HepG2 (cell line): Measurements from ENCODE around the gene TCFL5. TPM values are rescaled to one million over a fixed set of nuclear protein-coding genes. Genes with fewer than 3 reads are reported as not detected.
A peak's percentile ranks its signal among the peaks of the same experiment; 100 is the strongest.

Source experiments
- ARNT2 ChIP-seq: sonication (generic); formaldehyde crosslinking; IDR thresholded peaks from 2 replicates; pipeline ENCODE4 v1.8.0; 2022; ENCODE audit warnings: mild to moderate bottlenecking, low read depth, missing genetic modification reagents, moderate library complexity
- CC2D1A ChIP-seq: sonication (generic); formaldehyde crosslinking; IDR thresholded peaks from 2 replicates; pipeline ENCODE4 v1.8.1; 2023; ENCODE audit warnings: mild to moderate bottlenecking, missing genetic modification reagents
- CREBL2 ChIP-seq: sonication (generic); formaldehyde crosslinking; IDR thresholded peaks from 2 replicates; pipeline ENCODE4 v1.8.1; 2023; ENCODE audit warnings: missing genetic modification reagents, mild to moderate bottlenecking, borderline replicate concordance
- ELF4 ChIP-seq: sonication (generic); formaldehyde crosslinking; IDR thresholded peaks from 2 replicates; pipeline ENCODE4 v1.5.0; 2020; ENCODE audit warnings: missing genetic modification reagents, mild to moderate bottlenecking, moderate library complexity, borderline replicate concordance
- FOSL2 ChIP-seq: sonication (generic); formaldehyde crosslinking; IDR thresholded peaks from 2 replicates; pipeline ENCODE4 v1.4.0; 2020; ENCODE audit warnings: missing genetic modification reagents
- MYC ChIP-seq: sonication (generic); formaldehyde crosslinking; IDR thresholded peaks from 2 replicates; pipeline ENCODE4 v1.9.0; 2021; ENCODE audit warnings: missing genetic modification reagents, borderline replicate concordance
- NR2F2 ChIP-seq: IDR thresholded peaks from 2 replicates; pipeline ENCODE4 v1.6.1; 2012; ENCODE audit warnings: low read depth, inconsistent platforms, borderline replicate concordance
- RCOR2 ChIP-seq: IDR thresholded peaks from 2 replicates; pipeline ENCODE4 v1.6.1; 2016; ENCODE audit warnings: missing biosample characterization, missing genetic modification reagents
- SRSF1 ChIP-seq: fragments of 200-400 bp; formaldehyde crosslinking; optimal IDR thresholded peaks from 2 replicates; pipeline ENCODE3; 2017; ENCODE audit warnings: mild to moderate bottlenecking, low read depth, low read length, moderate library complexity
- TCF7 ChIP-seq: sonication (generic); IDR thresholded peaks from 2 replicates; pipeline ENCODE4 v1.6.1; 2016; ENCODE audit warnings: antibody characterized with exemption, low read depth
- THAP11 ChIP-seq: IDR thresholded peaks from 2 replicates; pipeline ENCODE4 v1.6.1; 2016; ENCODE audit warnings: missing biosample characterization, missing genetic modification reagents
- THRA ChIP-seq: sonication (generic); formaldehyde crosslinking; IDR thresholded peaks from 2 replicates; pipeline ENCODE4 v1.4.0; 2020; ENCODE audit warnings: missing genetic modification reagents, borderline replicate concordance
- ZNF124 ChIP-seq: sonication (generic); formaldehyde crosslinking; IDR thresholded peaks from 2 replicates; pipeline ENCODE4 v1.4.0; 2020; ENCODE audit warnings: missing genetic modification reagents
- ZNF275 ChIP-seq: sonication (generic); formaldehyde crosslinking; IDR thresholded peaks from 2 replicates; pipeline ENCODE4 v1.8.0; 2022; ENCODE audit warnings: missing genetic modification reagents, mild to moderate bottlenecking, inconsistent platforms, borderline replicate concordance
- ZNF282 ChIP-seq: fragments of 450-650 bp; IDR thresholded peaks from 2 replicates; pipeline ENCODE4 v1.6.1; 2018; ENCODE audit not compliant: partially characterized antibody
- ZNF331 ChIP-seq: sonication (generic); formaldehyde crosslinking; IDR thresholded peaks from 2 replicates; pipeline ENCODE4 v1.4.0; 2020; ENCODE audit warnings: missing genetic modification reagents
- ZNF510 ChIP-seq: sonication (generic); formaldehyde crosslinking; IDR thresholded peaks from 2 replicates; pipeline ENCODE4 v1.4.0; 2020; ENCODE audit warnings: low read depth, mild to moderate bottlenecking, missing genetic modification reagents
- ZNF772 ChIP-seq: sonication (generic); formaldehyde crosslinking; IDR thresholded peaks from 2 replicates; pipeline ENCODE4 v1.5.0; 2020; ENCODE audit warnings: mild to moderate bottlenecking, missing genetic modification reagents
- polyA plus RNA-seq, 8 experiments: library from polyadenylated mRNA; depleted of rRNA in 3 of 8; stranded (reverse) in 7 of 8; unstranded in 1 of 8; fragments of >200 nt; fragmentation: Illumina TruSeq in 4 of 8; extraction: Trizol in 4 of 8; gene quantifications; 2 replicates each; pipeline versions ENCODE4 v1.2.1 to v1.2.3, GENCODE V29; 2011 to 2016; ENCODE audit warnings: low read depth in 4 of 8, missing spikeins in 1 of 8, mixed read lengths in 1 of 8; ENCODE audit not compliant: insufficient read depth in 1 of 8
- total RNA-seq, 5 experiments: library from RNA; depleted of rRNA; stranded (reverse); fragments of >200 nt; fragmentation: Illumina TruSeq; extraction: Trizol; gene quantifications; 2 replicates each; pipeline ENCODE4 v1.2.3, GENCODE V29; 2016; ENCODE audit warnings: low read depth in 1 of 5
- TF ChIP-seq, protein P1 (sequence below): sonication (generic); formaldehyde crosslinking; IDR thresholded peaks from 2 replicates; pipeline ENCODE4 v1.5.0; 2020; ENCODE audit warnings: mild to moderate bottlenecking, missing genetic modification reagents
- TF ChIP-seq, protein P2 (sequence below): sonication (generic); formaldehyde crosslinking; IDR thresholded peaks from 2 replicates; pipeline ENCODE4 v1.5.0; 2020; ENCODE audit warnings: missing genetic modification reagents, mild to moderate bottlenecking, borderline replicate concordance
- TF ChIP-seq, protein P3 (sequence below): sonication (generic); formaldehyde crosslinking; IDR thresholded peaks from 2 replicates; pipeline ENCODE4 v1.5.0; 2020; ENCODE audit warnings: missing genetic modification reagents
- TF ChIP-seq, protein P4 (sequence below): sonication (generic); formaldehyde crosslinking; IDR thresholded peaks from 2 replicates; pipeline ENCODE4 v1.5.0; 2020; ENCODE audit warnings: missing genetic modification reagents

Gene TCFL5
- total and polyA plus RNA-seq, 2 of the 13 experiments (the other 11 are each of a cell fraction or from before 2014, with no cell fraction given), result 14.8 to 20.0 TPM

DNA sequence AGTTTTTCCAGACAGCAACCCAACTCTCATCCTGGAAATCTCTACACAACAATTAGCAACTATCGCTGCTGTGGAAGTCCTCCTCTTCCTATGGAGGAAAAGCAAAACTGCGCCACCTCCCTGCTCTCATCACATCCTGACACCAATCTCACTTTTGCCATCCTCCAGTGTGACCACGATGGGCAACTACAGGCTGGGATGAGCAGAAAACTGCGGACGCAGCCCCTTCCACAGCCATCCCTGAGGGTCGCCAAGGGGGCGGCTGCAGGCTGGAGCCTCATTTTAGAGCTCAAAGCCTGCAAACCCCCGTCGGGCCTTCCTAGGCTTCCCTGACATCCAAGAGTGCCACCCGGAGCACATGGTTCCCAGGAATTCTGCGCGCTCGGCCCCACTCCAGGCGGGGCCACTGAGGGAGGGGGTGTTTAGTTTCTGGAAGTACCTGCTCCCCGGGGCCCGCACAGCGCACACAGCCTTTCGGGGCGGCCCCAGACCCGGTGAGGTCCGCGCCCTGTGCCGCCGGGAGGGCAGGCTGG is 1.2 kb downstream of the TCFL5 start (continued):
- no peak for TF ChIP-seq THRA (CRISPR knock-in tag)
- TF ChIP-seq ZNF124, result no peak
- no peak for TF ChIP-seq ZNF275 (CRISPR knock-in tag)
- TF ChIP-seq ZNF510 (CRISPR knock-in tag), result no peak
- no peak for TF ChIP-seq ARNT2 (CRISPR knock-in tag)
- TF ChIP-seq, protein P1, sequence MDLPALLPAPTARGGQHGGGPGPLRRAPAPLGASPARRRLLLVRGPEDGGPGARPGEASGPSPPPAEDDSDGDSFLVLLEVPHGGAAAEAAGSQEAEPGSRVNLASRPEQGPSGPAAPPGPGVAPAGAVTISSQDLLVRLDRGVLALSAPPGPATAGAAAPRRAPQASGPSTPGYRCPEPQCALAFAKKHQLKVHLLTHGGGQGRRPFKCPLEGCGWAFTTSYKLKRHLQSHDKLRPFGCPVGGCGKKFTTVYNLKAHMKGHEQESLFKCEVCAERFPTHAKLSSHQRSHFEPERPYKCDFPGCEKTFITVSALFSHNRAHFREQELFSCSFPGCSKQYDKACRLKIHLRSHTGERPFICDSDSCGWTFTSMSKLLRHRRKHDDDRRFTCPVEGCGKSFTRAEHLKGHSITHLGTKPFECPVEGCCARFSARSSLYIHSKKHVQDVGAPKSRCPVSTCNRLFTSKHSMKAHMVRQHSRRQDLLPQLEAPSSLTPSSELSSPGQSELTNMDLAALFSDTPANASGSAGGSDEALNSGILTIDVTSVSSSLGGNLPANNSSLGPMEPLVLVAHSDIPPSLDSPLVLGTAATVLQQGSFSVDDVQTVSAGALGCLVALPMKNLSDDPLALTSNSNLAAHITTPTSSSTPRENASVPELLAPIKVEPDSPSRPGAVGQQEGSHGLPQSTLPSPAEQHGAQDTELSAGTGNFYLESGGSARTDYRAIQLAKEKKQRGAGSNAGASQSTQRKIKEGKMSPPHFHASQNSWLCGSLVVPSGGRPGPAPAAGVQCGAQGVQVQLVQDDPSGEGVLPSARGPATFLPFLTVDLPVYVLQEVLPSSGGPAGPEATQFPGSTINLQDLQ, result no peak
- no peak for TF ChIP-seq ZNF772 (CRISPR knock-in tag)
- TF ChIP-seq NR2F2, result no peak
- TF ChIP-seq, protein P2, sequence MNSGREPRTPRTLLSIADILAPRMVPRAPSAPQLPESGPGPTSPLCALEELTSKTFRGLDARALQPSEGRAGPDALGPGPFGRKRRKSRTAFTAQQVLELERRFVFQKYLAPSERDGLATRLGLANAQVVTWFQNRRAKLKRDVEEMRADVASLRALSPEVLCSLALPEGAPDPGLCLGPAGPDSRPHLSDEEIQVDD (CRISPR knock-in tag), result no peak
- TF ChIP-seq SRSF1, result no peak
- no peak for TF ChIP-seq ZNF331 (CRISPR knock-in tag)
- TF ChIP-seq CREBL2 (CRISPR knock-in tag), result no peak
- 0 out of 2 replicates have a peak, but pooled peaks have one; percentile 5 for TF ChIP-seq CC2D1A (CRISPR knock-in tag)
- TF ChIP-seq THAP11 (CRISPR knock-in tag), result peak; percentile 10; the same call in 1 of the 2 replicates
- no peak for TF ChIP-seq ZNF282
- no peak for TF ChIP-seq TCF7
- TF ChIP-seq, protein P3, sequence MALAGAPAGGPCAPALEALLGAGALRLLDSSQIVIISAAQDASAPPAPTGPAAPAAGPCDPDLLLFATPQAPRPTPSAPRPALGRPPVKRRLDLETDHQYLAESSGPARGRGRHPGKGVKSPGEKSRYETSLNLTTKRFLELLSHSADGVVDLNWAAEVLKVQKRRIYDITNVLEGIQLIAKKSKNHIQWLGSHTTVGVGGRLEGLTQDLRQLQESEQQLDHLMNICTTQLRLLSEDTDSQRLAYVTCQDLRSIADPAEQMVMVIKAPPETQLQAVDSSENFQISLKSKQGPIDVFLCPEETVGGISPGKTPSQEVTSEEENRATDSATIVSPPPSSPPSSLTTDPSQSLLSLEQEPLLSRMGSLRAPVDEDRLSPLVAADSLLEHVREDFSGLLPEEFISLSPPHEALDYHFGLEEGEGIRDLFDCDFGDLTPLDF (CRISPR knock-in tag), result no peak
- no peak for TF ChIP-seq RCOR2 (CRISPR knock-in tag)
- no peak for TF ChIP-seq FOSL2 (CRISPR knock-in tag)
- TF ChIP-seq MYC (CRISPR knock-in tag), result peak; percentile 68
- TF ChIP-seq, protein P4, sequence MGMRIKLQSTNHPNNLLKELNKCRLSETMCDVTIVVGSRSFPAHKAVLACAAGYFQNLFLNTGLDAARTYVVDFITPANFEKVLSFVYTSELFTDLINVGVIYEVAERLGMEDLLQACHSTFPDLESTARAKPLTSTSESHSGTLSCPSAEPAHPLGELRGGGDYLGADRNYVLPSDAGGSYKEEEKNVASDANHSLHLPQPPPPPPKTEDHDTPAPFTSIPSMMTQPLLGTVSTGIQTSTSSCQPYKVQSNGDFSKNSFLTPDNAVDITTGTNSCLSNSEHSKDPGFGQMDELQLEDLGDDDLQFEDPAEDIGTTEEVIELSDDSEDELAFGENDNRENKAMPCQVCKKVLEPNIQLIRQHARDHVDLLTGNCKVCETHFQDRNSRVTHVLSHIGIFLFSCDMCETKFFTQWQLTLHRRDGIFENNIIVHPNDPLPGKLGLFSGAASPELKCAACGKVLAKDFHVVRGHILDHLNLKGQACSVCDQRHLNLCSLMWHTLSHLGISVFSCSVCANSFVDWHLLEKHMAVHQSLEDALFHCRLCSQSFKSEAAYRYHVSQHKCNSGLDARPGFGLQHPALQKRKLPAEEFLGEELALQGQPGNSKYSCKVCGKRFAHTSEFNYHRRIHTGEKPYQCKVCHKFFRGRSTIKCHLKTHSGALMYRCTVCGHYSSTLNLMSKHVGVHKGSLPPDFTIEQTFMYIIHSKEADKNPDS (CRISPR knock-in tag), result no peak
- no peak for TF ChIP-seq ELF4 (CRISPR knock-in tag)
